ENCODE results near the gene TMEM26. TPM values are rescaled to one million over a fixed set of nuclear protein-coding genes. Genes with fewer than 3 reads are reported as not detected.

Gene TMEM26
- total and polyA plus RNA-seq, 2 of the 8 experiments (the other 6 are each of a cell fraction or from before 2014, with no cell fraction given): 1.6 to 2.8 TPM

- Histone ChIP-seq H2AK5ac (ENCODE audit: low read depth, low read length) (no peak overlapping the region), H3K79me1 (ENCODE audit: low read depth, low read length) (no peaks in the 10 kb centered on the region), H2AFZ (ENCODE audit: low read length) (no peak overlapping the region), H3K27me3 (replicated peaks in 1 of 4; ENCODE audit: control insufficient read depth in 3 of 4, extremely low read depth in 1 of 4, insufficient read depth in 3 of 4, low read length in 3 of 4) (no peaks in the 10 kb centered on the region), H3K18ac (ENCODE audit: extremely low read depth, low read length) (no peak overlapping the region), H3K23me2 (ENCODE audit: low read depth, low read length) (no peaks in the 10 kb centered on the region), H3K56ac (replicated peaks; ENCODE audit: insufficient read length, low read depth, low read length) (no peak overlapping the region), H3K4me1 (replicated peaks in 1 of 4; ENCODE audit: control insufficient read depth in 3 of 4, insufficient read depth in 4 of 4, low read length in 3 of 4) (peaks cover 0 to 4% (median under 1%) of the 10 kb centered on the region in 4 experiments; a peak in 1 of 7 replicates), H2BK15ac (ENCODE audit: low read length) (no peak overlapping the region), H2BK12ac (ENCODE audit: low read depth, low read length) (no peak overlapping the region), H3K4me3 (ENCODE audit: extremely low read depth in 1 of 4, insufficient read depth in 2 of 4, low read depth in 3 of 4, low read length in 4 of 4) (no peak overlapping the region), H3K9me3 (ENCODE audit: insufficient read depth in 2 of 2, low read depth in 1 of 2, low read length in 1 of 2) (peaks cover 0 to 3% of the 10 kb centered on the region in 2 experiments; a peak in 1 of 4 replicates), H3K27ac (ENCODE audit: low read depth, low read length) (no peak overlapping the region), H4K8ac (ENCODE audit: extremely low read depth, insufficient read depth, low read length) (no peak overlapping the region), H3K9ac (replicated peaks in 1 of 4; ENCODE audit: extremely low read depth in 1 of 4, low read depth in 3 of 4, low read length in 3 of 4) (no peak overlapping the region), H2BK20ac (ENCODE audit: low read length) (no peak overlapping the region), H3K14ac (ENCODE audit: insufficient read length) (no peak overlapping the region), H2BK120ac (replicated peaks; ENCODE audit: low read depth, low read length) (no peak overlapping the region), H3K4ac (replicated peaks; ENCODE audit: insufficient read length, low read depth, low read length) (no peak overlapping the region), H4K20me1 (replicated peaks in 1 of 2; ENCODE audit: control insufficient read depth in 1 of 2, insufficient read depth in 2 of 2, low read length in 2 of 2) (no peaks in the 10 kb centered on the region), H2BK5ac (ENCODE audit: low read depth, low read length) (no peak overlapping the region), H3K79me2 (ENCODE audit: control insufficient read depth in 1 of 2, insufficient read depth in 2 of 2, low read length in 2 of 2) (no peaks in the 10 kb centered on the region), H3K4me2 (ENCODE audit: insufficient read depth in 1 of 2, low read depth in 2 of 2, low read length in 2 of 2) (no peak overlapping the region), H4K91ac (replicated peaks; ENCODE audit: insufficient read length, low read length) (no peak overlapping the region), H3K36me3 (ENCODE audit: control insufficient read depth in 2 of 4, insufficient read depth in 4 of 4, low read length in 3 of 4) (no peaks in the 10 kb centered on the region), H4K5ac (ENCODE audit: insufficient read length, low read depth, low read length) (no peak overlapping the region), H3K23ac (ENCODE audit: insufficient read length) (no peak overlapping the region)
- TF ChIP-seq BRCA1 (IDR thresholded peaks at IDR 0.05; ENCODE audit: low read depth, low read length) (no peak), SIN3A (conservative IDR thresholded peaks at IDR 0.05 in 1 of 2, IDR thresholded peaks at IDR 0.05 in 1 of 2; ENCODE audit: low read depth in 1 of 2, low read length in 2 of 2) (no peak), E2F6 (IDR thresholded peaks at IDR 0.05) (no peak), KDM5A (IDR thresholded peaks at IDR 0.05; ENCODE audit: low read length) (no peak), CBX8 (IDR thresholded peaks at IDR 0.05; ENCODE audit: borderline replicate concordance, low read depth, low read length) (no peak), SP4 (IDR thresholded peaks at IDR 0.05; ENCODE audit: low read length) (no peak), NRF1 (IDR thresholded peaks at IDR 0.05; ENCODE audit: low read depth, low read length) (no peak), JUND (IDR thresholded peaks at IDR 0.05; ENCODE audit: low read length) (no peak), RBBP5 (IDR thresholded peaks at IDR 0.05; ENCODE audit: borderline replicate concordance, low read depth, low read length) (no peak), POLR2A (IDR thresholded peaks at IDR 0.05; ENCODE audit: control extremely low read depth in 1 of 2, low read depth in 2 of 2, low read length in 2 of 2) (no peak), TAF1 (IDR thresholded peaks at IDR 0.05; ENCODE audit: low read depth, low read length) (no peak), HDAC6 (IDR thresholded peaks at IDR 0.05; ENCODE audit: low read depth, low read length) (no peak), CEBPB (IDR thresholded peaks at IDR 0.05; ENCODE audit: low read depth, low read length) (no peak)
- no peak for DNase-seq (ENCODE audit: low read depth in 1 of 2, low spot score in 2 of 2)
- ChIA-PET POLR2A (ENCODE audit: partially characterized antibody) (no interaction called here), CTCF (ENCODE audit: partially characterized antibody) (no interaction called here)
- WGBS, 2 experiments (ENCODE audit: extremely low coverage in 1 of 2, insufficient coverage in 1 of 2, insufficient read length in 1 of 2, insufficient replicate concordance in 2 of 2, low coverage in 1 of 2, low lambda C conversion rate in 2 of 2, missing lambda C conversion rate in 1 of 2): 86% methylated on average over 2 of the region's 2 CpGs; no CpG with 5 or more reads in 1 of the 2 experiments
- FAIRE-seq: no peak
Measured at GRCh38 chr10:61417661-61418060, 35.5 kb downstream of the TMEM26 start.
